HL-60 (cell line): Measurements from ENCODE around the gene BTBD9.

Source experiments
- DNase-seq, 2 experiments: peaks; one replicate each; pipeline ENCODE4 v3.0.0-alpha.2; 2010 to 2020; ENCODE audit warnings: low read depth in 1 of 2, low spot score in 1 of 2
- H3K27ac ChIP-seq: fragments of 250-450 bp; sonication (Bioruptor Pico); replicated peaks from 2 replicates; pipeline ENCODE4 v1.5.1; 2020; ENCODE audit warnings: mild to moderate bottlenecking, moderate library complexity
- H3K27me3 ChIP-seq: fragments of 250-450 bp; sonication (Bioruptor Pico); 2 replicates; pipeline ENCODE4 v1.5.1; 2021; ENCODE audit warnings: mild to moderate bottlenecking, moderate library complexity; ENCODE audit not compliant: insufficient read depth, poor library complexity, severe bottlenecking
- H3K4me3 ChIP-seq: replicated peaks from 2 replicates; pipeline ENCODE4 v1.5.1; 2011; ENCODE audit warnings: mild to moderate bottlenecking, control low read depth, low read length; ENCODE audit not compliant: insufficient read depth
- GABPA ChIP-seq: IDR thresholded peaks from 2 replicates; pipeline ENCODE4 v1.6.1; 2012; ENCODE audit warnings: low read depth
- POLR2AphosphoS5 ChIP-seq: IDR thresholded peaks from 2 replicates; pipeline ENCODE4 v1.6.1; 2012; ENCODE audit warnings: low read depth
- SPI1 ChIP-seq: IDR thresholded peaks from 2 replicates; pipeline ENCODE4 v1.6.1; 2012; ENCODE audit warnings: low read depth, mild to moderate bottlenecking, borderline replicate concordance
- TF ChIP-seq, protein P1 (sequence below): IDR thresholded peaks from 2 replicates; pipeline ENCODE4 v1.6.1; 2012; ENCODE audit warnings: low read depth; ENCODE audit not compliant: insufficient replicate concordance
- TF ChIP-seq, protein P2 (sequence below): IDR thresholded peaks from one replicate; pipeline ENCODE4 v1.5.1; 2011; ENCODE audit warnings: low read length, control low read depth, inconsistent platforms; ENCODE audit not compliant: insufficient read depth

The BTBD9 gene

DNA sequence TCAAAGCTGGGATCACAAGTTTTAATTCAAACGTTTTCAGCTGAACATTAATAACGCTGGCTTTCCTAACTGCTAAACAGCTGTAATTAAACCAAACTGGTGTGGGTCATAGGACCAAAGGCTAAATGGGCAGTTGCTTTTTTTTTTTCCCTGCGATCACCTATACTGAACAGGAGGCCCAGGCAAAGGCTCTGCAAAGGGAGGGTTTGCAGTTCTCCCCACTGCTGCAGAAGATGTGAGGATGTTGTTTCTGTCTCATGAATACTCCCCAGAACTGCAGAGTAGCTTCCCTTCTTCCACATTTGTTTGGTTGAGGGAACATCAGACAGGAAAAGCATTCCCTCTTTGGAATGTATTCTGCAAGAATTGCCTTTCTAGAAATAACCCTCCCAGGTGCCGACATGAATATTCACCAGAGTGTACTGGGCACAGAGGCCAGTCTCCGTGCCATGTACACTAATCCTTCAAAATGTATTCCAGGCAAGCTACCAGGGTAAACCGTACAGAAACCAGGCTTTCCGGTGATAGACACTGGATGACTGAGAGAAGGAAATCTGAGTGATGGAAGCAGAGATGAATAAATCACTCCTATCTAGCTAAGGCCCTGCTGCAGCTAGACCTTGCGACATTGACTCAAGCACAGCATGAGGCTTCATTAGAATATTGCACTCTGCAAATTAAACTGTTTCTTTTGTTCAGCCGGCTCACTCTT, 370.1 kb downstream of the BTBD9 start:
- DNase-seq = no peak
- Histone ChIP-seq H3K27ac (no peak overlapping the region), H3K4me3 (no peak overlapping the region), H3K27me3 (no peaks in the 10 kb centered on the region)
- TF ChIP-seq, protein P1, sequence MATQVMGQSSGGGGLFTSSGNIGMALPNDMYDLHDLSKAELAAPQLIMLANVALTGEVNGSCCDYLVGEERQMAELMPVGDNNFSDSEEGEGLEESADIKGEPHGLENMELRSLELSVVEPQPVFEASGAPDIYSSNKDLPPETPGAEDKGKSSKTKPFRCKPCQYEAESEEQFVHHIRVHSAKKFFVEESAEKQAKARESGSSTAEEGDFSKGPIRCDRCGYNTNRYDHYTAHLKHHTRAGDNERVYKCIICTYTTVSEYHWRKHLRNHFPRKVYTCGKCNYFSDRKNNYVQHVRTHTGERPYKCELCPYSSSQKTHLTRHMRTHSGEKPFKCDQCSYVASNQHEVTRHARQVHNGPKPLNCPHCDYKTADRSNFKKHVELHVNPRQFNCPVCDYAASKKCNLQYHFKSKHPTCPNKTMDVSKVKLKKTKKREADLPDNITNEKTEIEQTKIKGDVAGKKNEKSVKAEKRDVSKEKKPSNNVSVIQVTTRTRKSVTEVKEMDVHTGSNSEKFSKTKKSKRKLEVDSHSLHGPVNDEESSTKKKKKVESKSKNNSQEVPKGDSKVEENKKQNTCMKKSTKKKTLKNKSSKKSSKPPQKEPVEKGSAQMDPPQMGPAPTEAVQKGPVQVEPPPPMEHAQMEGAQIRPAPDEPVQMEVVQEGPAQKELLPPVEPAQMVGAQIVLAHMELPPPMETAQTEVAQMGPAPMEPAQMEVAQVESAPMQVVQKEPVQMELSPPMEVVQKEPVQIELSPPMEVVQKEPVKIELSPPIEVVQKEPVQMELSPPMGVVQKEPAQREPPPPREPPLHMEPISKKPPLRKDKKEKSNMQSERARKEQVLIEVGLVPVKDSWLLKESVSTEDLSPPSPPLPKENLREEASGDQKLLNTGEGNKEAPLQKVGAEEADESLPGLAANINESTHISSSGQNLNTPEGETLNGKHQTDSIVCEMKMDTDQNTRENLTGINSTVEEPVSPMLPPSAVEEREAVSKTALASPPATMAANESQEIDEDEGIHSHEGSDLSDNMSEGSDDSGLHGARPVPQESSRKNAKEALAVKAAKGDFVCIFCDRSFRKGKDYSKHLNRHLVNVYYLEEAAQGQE = no peak
- TF ChIP-seq GABPA (no peak), SPI1 (no peak), POLR2AphosphoS5 (no peak)
- TF ChIP-seq, protein P2, sequence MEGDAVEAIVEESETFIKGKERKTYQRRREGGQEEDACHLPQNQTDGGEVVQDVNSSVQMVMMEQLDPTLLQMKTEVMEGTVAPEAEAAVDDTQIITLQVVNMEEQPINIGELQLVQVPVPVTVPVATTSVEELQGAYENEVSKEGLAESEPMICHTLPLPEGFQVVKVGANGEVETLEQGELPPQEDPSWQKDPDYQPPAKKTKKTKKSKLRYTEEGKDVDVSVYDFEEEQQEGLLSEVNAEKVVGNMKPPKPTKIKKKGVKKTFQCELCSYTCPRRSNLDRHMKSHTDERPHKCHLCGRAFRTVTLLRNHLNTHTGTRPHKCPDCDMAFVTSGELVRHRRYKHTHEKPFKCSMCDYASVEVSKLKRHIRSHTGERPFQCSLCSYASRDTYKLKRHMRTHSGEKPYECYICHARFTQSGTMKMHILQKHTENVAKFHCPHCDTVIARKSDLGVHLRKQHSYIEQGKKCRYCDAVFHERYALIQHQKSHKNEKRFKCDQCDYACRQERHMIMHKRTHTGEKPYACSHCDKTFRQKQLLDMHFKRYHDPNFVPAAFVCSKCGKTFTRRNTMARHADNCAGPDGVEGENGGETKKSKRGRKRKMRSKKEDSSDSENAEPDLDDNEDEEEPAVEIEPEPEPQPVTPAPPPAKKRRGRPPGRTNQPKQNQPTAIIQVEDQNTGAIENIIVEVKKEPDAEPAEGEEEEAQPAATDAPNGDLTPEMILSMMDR = no peak

DNA sequence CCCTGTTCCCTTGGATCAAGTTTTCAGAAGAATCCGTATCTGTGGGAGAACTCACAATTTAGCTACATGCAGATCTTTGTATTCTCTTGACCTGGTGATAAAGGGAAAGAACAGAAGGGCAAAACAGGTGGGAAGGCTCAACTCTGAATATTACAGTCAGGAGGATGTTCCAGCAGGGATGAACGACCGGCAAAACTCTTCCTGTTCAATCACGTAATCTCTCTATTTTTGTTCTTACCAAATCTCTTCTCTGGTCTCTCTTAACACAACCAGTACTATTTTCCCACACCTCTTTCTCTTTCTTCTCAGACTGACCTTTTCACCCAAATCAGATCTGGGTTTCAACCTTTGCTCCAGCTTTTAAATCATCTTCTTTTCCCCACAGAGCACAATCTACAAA, 371.4 kb downstream of the BTBD9 start:
- Histone ChIP-seq H3K4me3 (no peak overlapping the region), H3K27ac (no peak overlapping the region), H3K27me3 (no peaks in the 10 kb centered on the region)
- no peak for DNase-seq
- TF ChIP-seq GABPA = no peak
- TF ChIP-seq, protein P2 = no peak
- no peak for TF ChIP-seq SPI1
- TF ChIP-seq POLR2AphosphoS5 = no peak
- TF ChIP-seq, protein P1 = no peak

DNA sequence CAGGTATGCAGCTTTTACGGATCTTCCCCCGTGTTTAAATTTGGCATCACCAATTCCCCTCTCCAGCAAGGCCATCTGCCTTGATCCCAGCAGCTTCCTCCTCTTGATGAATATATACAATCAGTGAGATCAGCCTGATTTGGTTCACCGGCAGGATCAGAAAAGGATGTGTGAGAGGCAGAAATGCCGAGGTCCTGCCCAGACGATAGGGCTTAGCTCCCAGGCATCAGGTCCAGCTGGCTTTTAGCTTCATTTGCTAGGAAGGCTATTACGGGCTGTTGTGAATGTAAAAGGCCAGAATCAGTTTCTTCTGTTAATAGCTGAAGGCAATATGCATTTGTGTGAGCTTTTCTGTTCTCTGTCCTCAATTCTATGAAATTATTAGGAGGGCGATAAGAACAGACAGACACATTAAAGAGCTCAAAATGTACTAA, 372.8 kb downstream of the BTBD9 start:
- H3K4me3 ChIP-seq = no peak overlapping the region
- no peak overlapping the region for H3K27ac ChIP-seq
- H3K27me3 ChIP-seq = no peaks in the 10 kb centered on the region
- no peak for DNase-seq
- no peak for TF ChIP-seq POLR2AphosphoS5
- TF ChIP-seq, protein P2 = no peak

DNA sequence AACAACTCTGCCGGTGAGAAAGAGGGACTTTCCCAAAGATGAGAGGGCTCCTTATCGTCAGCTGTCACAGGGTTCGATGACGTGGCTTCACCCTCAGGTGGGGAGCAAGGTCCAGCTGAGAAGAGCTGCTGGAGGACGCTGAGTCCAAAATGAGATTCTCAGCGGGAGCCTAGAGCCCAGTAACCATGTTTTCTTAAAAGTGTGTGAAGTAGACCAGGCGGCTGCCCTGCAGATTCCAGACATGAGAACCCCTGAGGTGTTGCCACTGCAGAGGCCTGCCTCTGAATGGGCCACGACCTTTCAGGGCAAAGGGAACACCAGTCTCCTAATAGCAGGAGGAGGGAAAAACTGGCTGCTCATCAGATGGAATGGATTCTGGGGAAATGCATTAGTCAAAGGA, 375.1 kb downstream of the BTBD9 start:
- no peak for DNase-seq
- TF ChIP-seq POLR2AphosphoS5 (no peak), GABPA (no peak), SPI1 (no peak)
- TF ChIP-seq, protein P1 = no peak
- TF ChIP-seq, protein P2 = no peak
- no peak overlapping the region for H3K4me3 ChIP-seq

More for the DNA sequence above, 375.1 kb downstream of the BTBD9 start:
- Histone ChIP-seq H3K27me3 (no peaks in the 10 kb centered on the region), H3K27ac (no peak overlapping the region)
